ENCODE data around the gene ADGRA1. TPM values are rescaled to one million over a fixed set of nuclear protein-coding genes. Genes with fewer than 3 reads are reported as not detected.
"Not testable (repeated sequence)": the region's sequence is repeated elsewhere in the genome, so short reads cannot be mapped to it uniquely, and the experiment has no call there.

The ADGRA1 gene
- polyA plus RNA-seq, 2 of the 4 experiments (the other 2 are of a cell fraction): not detected

- ChIA-PET POLR2A (no interaction called here), CTCF (no interaction called here)
- Histone ChIP-seq H3K4me3 (no peak overlapping the region), H3K4me2 (no peak overlapping the region), H3K4me1 (no peaks in the 10 kb centered on the region), H3K9me3 (0 out of 3 replicates have a peak, but pooled peaks cover 6% of the 10 kb centered on the region), H3K27ac (no peak overlapping the region)
- no peak for ATAC-seq
- TF ChIP-seq CHD4 (IDR thresholded peaks at IDR 0.05; ENCODE audit: borderline replicate concordance): no peak
- no peak for TF ChIP-seq HES2 (IDR thresholded peaks at IDR 0.05)
- no peak for TF ChIP-seq EHF (CRISPR knock-in tag; IDR thresholded peaks at IDR 0.05)
- TF ChIP-seq GATA3 (IDR thresholded peaks at IDR 0.05; ENCODE audit: borderline replicate concordance): no peak
- TF ChIP-seq MAFK (IDR thresholded peaks at IDR 0.05; ENCODE audit: partially characterized antibody): no peak
- no peak for TF ChIP-seq CBX8 (IDR thresholded peaks at IDR 0.05)
- TF ChIP-seq, protein P1, sequence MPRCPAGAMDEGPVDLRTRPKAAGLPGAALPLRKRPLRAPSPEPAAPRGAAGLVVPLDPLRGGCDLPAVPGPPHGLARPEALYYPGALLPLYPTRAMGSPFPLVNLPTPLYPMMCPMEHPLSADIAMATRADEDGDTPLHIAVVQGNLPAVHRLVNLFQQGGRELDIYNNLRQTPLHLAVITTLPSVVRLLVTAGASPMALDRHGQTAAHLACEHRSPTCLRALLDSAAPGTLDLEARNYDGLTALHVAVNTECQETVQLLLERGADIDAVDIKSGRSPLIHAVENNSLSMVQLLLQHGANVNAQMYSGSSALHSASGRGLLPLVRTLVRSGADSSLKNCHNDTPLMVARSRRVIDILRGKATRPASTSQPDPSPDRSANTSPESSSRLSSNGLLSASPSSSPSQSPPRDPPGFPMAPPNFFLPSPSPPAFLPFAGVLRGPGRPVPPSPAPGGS (IDR thresholded peaks at IDR 0.05): no peak
- no peak for FAIRE-seq
- DNase-seq (ENCODE audit: low read depth in 1 of 2, low spot score in 1 of 2): no peak
- 40% methylated on average over 3 of the region's 3 CpGs for WGBS (ENCODE audit: missing lambda C conversion rate)
Observed at GRCh38 chr10:133174689-133175263, 87.1 kb downstream of the ADGRA1 start.

- 24% methylated on average over 4 of the region's 4 CpGs for WGBS (ENCODE audit: missing lambda C conversion rate)
- DNase-seq (ENCODE audit: low read depth in 1 of 2, low spot score in 1 of 2); FAIRE-seq; H3K4me2 ChIP-seq; POLR2A ChIA-PET; H3K4me1 ChIP-seq; H3K9me3 ChIP-seq; H3K27ac ChIP-seq; H3K4me3 ChIP-seq; ATAC-seq; CTCF ChIA-PET: not testable (repeated sequence)
Observed at GRCh38 chr10:133175624-133176023, 87.9 kb downstream of the ADGRA1 start.

GRCh38 chr10:133176546-133176945, 88.8 kb downstream of the ADGRA1 start:
- Histone ChIP-seq H3K4me1 (no peaks in the 10 kb centered on the region), H3K4me3 (no peak overlapping the region), H3K27ac (no peak overlapping the region), H3K4me2 (no peak overlapping the region), H3K9me3 (0 out of 3 replicates have a peak, but pooled peaks cover 6% of the 10 kb centered on the region)
- no peak for ATAC-seq
- DNase-seq (ENCODE audit: low read depth in 1 of 2, low spot score in 1 of 2): no peak
- no peak for FAIRE-seq
- WGBS (ENCODE audit: missing lambda C conversion rate): no CpG with 5 or more reads among the region's 4 CpGs
- no peak for TF ChIP-seq ESRRA (IDR thresholded peaks at IDR 0.05; ENCODE audit: borderline replicate concordance, low read length)
- no peak for TF ChIP-seq EP300 (IDR thresholded peaks at IDR 0.05)
- no peak for TF ChIP-seq POLR2A (IDR thresholded peaks at IDR 0.05; ENCODE audit: low read length)
- CTCF ChIA-PET: no interaction called here
- POLR2A ChIA-PET: no interaction called here

GRCh38 chr10:133177380-133178157, 89.8 kb downstream of the ADGRA1 start:
- TF ChIP-seq REST (IDR thresholded peaks at IDR 0.05) (no peak), ZSCAN20 (CRISPR knock-in tag; IDR thresholded peaks at IDR 0.05) (no peak)
- POLR2A ChIA-PET: no interaction called here
- WGBS (ENCODE audit: missing lambda C conversion rate): 49% methylated on average over 12 of the region's 12 CpGs
- ATAC-seq (no peak), DNase-seq (ENCODE audit: low read depth in 1 of 2, low spot score in 1 of 2) (no peak), FAIRE-seq (no peak)
- Histone ChIP-seq H3K4me1 (no peaks in the 10 kb centered on the region), H3K9me3 (0 out of 3 replicates have a peak, but pooled peaks cover 6% of the 10 kb centered on the region), H3K27ac (no peak overlapping the region), H3K4me2 (no peak overlapping the region), H3K4me3 (no peak overlapping the region)
- CTCF ChIA-PET: no interaction called here
